Duodenal mucosa (tissue), 2 donors: ENCODE results near the gene NCAPH2.

Source experiments
- H3K27ac ChIP-seq: one replicate; pipeline ENCODE4 v1.7.0; 2013; ENCODE audit warnings: low read depth, low read length
- H3K27me3 ChIP-seq, 2 donors: one replicate each; pipeline ENCODE4 v1.7.0; 2013; ENCODE audit warnings: low read length in 2 of 2, control low read depth in 1 of 2; ENCODE audit not compliant: insufficient read depth in 2 of 2, control insufficient read depth in 1 of 2
- H3K36me3 ChIP-seq, 2 donors: one replicate each; pipeline ENCODE4 v1.7.0; 2013; ENCODE audit warnings: low read length in 2 of 2, control low read depth in 1 of 2; ENCODE audit not compliant: insufficient read depth in 2 of 2, control insufficient read depth in 1 of 2
- H3K4me1 ChIP-seq, 2 donors: one replicate each; pipeline ENCODE4 v1.7.0; 2013; ENCODE audit warnings: low read length in 2 of 2, control low read depth in 1 of 2; ENCODE audit not compliant: insufficient read depth in 2 of 2, control insufficient read depth in 1 of 2
- H3K4me3 ChIP-seq, 2 donors: one replicate each; pipeline ENCODE4 v1.7.0; 2013; ENCODE audit warnings: low read length in 2 of 2, low read depth in 1 of 2
- H3K9ac ChIP-seq, 2 donors: one replicate each; pipeline ENCODE4 v1.7.0; 2013; ENCODE audit warnings: low read length in 2 of 2, low read depth in 1 of 2
- H3K9me3 ChIP-seq, 2 donors: one replicate each; pipeline ENCODE4 v1.7.0; 2013; ENCODE audit warnings: low read length in 2 of 2, control low read depth in 1 of 2; ENCODE audit not compliant: control insufficient read depth in 1 of 2

Gene NCAPH2

GRCh38 chr22:50525104-50525857 is 17.3 kb downstream of the NCAPH2 start, which contains the start of gene SCO2:
SCO2 (minus strand) TSS chr22:50525598; CDS start chr22:50524411, 1,187 bp downstream.
- peaks cover 12 to 31% of the 10 kb centered on the region in 2 donors for H3K36me3 ChIP-seq
- no peaks in the 10 kb centered on the region for H3K27me3 ChIP-seq
- peaks cover 44 to 60% of the 10 kb centered on the region in 2 donors for H3K4me1 ChIP-seq
- H3K4me3 ChIP-seq = peak within 1 kb of the TSS; percentile 62 to 77
- peak within 1 kb of the TSS; percentile 96 for H3K27ac ChIP-seq
- H3K9ac ChIP-seq = peak within 1 kb of the TSS; percentile 72
- no peaks in the 10 kb centered on the region for H3K9me3 ChIP-seq

- Histone ChIP-seq H3K36me3 (peaks cover 12 to 30% of the 10 kb centered on the region in 2 donors), H3K4me1 (peaks cover 44 to 60% of the 10 kb centered on the region in 2 donors), H3K27ac (peak overlapping the region; percentile 96), H3K9ac (peak overlapping the region; percentile 72), H3K9me3 (no peaks in the 10 kb centered on the region), H3K4me3 (peak overlapping the region; percentile 62 to 77), H3K27me3 (no peaks in the 10 kb centered on the region)
These were observed 17.8 kb downstream of the NCAPH2 start for GRCh38 chr22:50525858-50526107.

GRCh38 chr22:50526108-50526833 is 18.2 kb downstream of the NCAPH2 start:
- Histone ChIP-seq H3K36me3 (peaks cover 12 to 25% of the 10 kb centered on the region in 2 donors), H3K4me1 (peaks cover 44 to 60% of the 10 kb centered on the region in 2 donors), H3K27me3 (no peaks in the 10 kb centered on the region), H3K4me3 (peak overlapping the region; percentile 62 to 77), H3K9ac (peak overlapping the region; percentile 72), H3K27ac (peak overlapping the region; percentile 96), H3K9me3 (no peaks in the 10 kb centered on the region)

- peak overlapping the region; percentile 72 for H3K9ac ChIP-seq
- H3K4me3 ChIP-seq = peak overlapping the region; percentile 62 to 77
- peaks cover 8 to 17% of the 10 kb centered on the region in 2 donors for H3K36me3 ChIP-seq
- peak overlapping the region; percentile 96 for H3K27ac ChIP-seq
- peaks cover 44 to 60% of the 10 kb centered on the region in 2 donors for H3K4me1 ChIP-seq
- H3K27me3 ChIP-seq = no peaks in the 10 kb centered on the region
- H3K9me3 ChIP-seq = no peaks in the 10 kb centered on the region
These were observed 19.1 kb downstream of the NCAPH2 start for GRCh38 chr22:50526834-50527801.

- Histone ChIP-seq H3K36me3 (peaks cover 6 to 7% of the 10 kb centered on the region in 2 donors), H3K27ac (no peak overlapping the region), H3K4me1 (peaks cover 48 to 52% of the 10 kb centered on the region in 2 donors), H3K27me3 (no peaks in the 10 kb centered on the region), H3K9me3 (no peaks in the 10 kb centered on the region), H3K4me3 (peak overlapping the region; percentile 2 to 85), H3K9ac (peak overlapping the region in 1 of 2 donors; percentile 16)
These were observed 20.1 kb downstream of the NCAPH2 start for GRCh38 chr22:50527921-50528681.

GRCh38 chr22:50528682-50529415 is 20.8 kb downstream of the NCAPH2 start:
- no peaks in the 10 kb centered on the region for H3K27me3 ChIP-seq
- H3K9ac ChIP-seq = peak overlapping the region; percentile 78 to 98
- peak overlapping the region; percentile 81 for H3K27ac ChIP-seq

GRCh38 chr22:50529416-50529896 is 21.4 kb downstream of the NCAPH2 start:
- peaks cover 36 to 43% of the 10 kb centered on the region in 2 donors for H3K4me1 ChIP-seq
- H3K9me3 ChIP-seq = no peaks in the 10 kb centered on the region
- H3K27me3 ChIP-seq = no peaks in the 10 kb centered on the region
- H3K9ac ChIP-seq = peak overlapping the region; percentile 78 to 98
- peak overlapping the region; percentile 81 for H3K27ac ChIP-seq
- H3K4me3 ChIP-seq = peak overlapping the region; percentile 66 to 85
- no peaks in the 10 kb centered on the region for H3K36me3 ChIP-seq

More at GRCh38 chr22:50528682-50529415, 20.8 kb downstream of the NCAPH2 start:
- Histone ChIP-seq H3K4me3 (peak overlapping the region; percentile 66 to 85), H3K4me1 (peaks cover 40 to 49% of the 10 kb centered on the region in 2 donors), H3K36me3 (no peaks in the 10 kb centered on the region), H3K9me3 (no peaks in the 10 kb centered on the region)

GRCh38 chr22:50529897-50530579 is 22.0 kb downstream of the NCAPH2 start, which contains the start of gene TYMP:
TYMP (minus strand) TSS chr22:50530012; CDS start chr22:50529709, 303 bp downstream.
- peaks cover 35 to 37% of the 10 kb centered on the region in 2 donors for H3K4me1 ChIP-seq
- no peaks in the 10 kb centered on the region for H3K27me3 ChIP-seq

More at GRCh38 chr22:50529897-50530579, 22.0 kb downstream of the NCAPH2 start, which contains the start of gene TYMP:
- Histone ChIP-seq H3K9me3 (no peaks in the 10 kb centered on the region), H3K4me3 (peak within 1 kb of the TSS; percentile 66 to 85), H3K36me3 (no peaks in the 10 kb centered on the region), H3K27ac (peak within 1 kb of the TSS; percentile 99), H3K9ac (peak within 1 kb of the TSS; percentile 98)
